HG03066 (cell line): ENCODE measurements around the gene MICAL3.

Experiments used
- ATAC-seq: cut with Tn5 transposase; IDR thresholded peaks from one replicate; pipeline ENCODE4 v1.9.1; 2021; ENCODE audit warnings: low read depth; ENCODE audit not compliant: unreplicated experiment

The MICAL3 gene

GRCh38 chr22:17919276-17920144 is 104.9 kb downstream of the MICAL3 start:
- no peak for ATAC-seq

GRCh38 chr22:17918840-17919239 is 105.5 kb downstream of the MICAL3 start:
- ATAC-seq, result no peak

- no peak for ATAC-seq
Observed at GRCh38 chr22:17917490-17917983, 106.8 kb downstream of the MICAL3 start.

GRCh38 chr22:17916226-17916889 is 108.0 kb downstream of the MICAL3 start:
- ATAC-seq, result no peak

- ATAC-seq, result no peak
Observed at GRCh38 chr22:17915676-17916075, 108.7 kb downstream of the MICAL3 start.

GRCh38 chr22:17915188-17915587 is 109.2 kb downstream of the MICAL3 start:
- ATAC-seq, result no peak

GRCh38 chr22:17914474-17914873 is 109.9 kb downstream of the MICAL3 start:
- no peak for ATAC-seq

GRCh38 chr22:17913801-17914347 is 110.5 kb downstream of the MICAL3 start:
- no peak for ATAC-seq

- no peak for ATAC-seq
Observed at GRCh38 chr22:17912945-17913721, 111.2 kb downstream of the MICAL3 start.

GRCh38 chr22:17911887-17912286 is 112.5 kb downstream of the MICAL3 start:
- no peak for ATAC-seq

- no peak for ATAC-seq
Observed at GRCh38 chr22:17911312-17911705, 113.1 kb downstream of the MICAL3 start.

- no peak for ATAC-seq
Observed at GRCh38 chr22:17910561-17911311, 113.6 kb downstream of the MICAL3 start.

- ATAC-seq, result no peak
Observed at GRCh38 chr22:17907748-17908051, 116.7 kb downstream of the MICAL3 start.

- no peak for ATAC-seq
Observed at GRCh38 chr22:17906978-17907747, 117.2 kb downstream of the MICAL3 start.

GRCh38 chr22:17905445-17905844 is 118.9 kb downstream of the MICAL3 start:
- no peak for ATAC-seq

- ATAC-seq, result no peak
Observed at GRCh38 chr22:17903564-17904295, 120.6 kb downstream of the MICAL3 start.

GRCh38 chr22:17902960-17903359 is 121.4 kb downstream of the MICAL3 start:
- ATAC-seq, result no peak

GRCh38 chr22:17898375-17898774 is 126.0 kb downstream of the MICAL3 start:
- no peak for ATAC-seq

GRCh38 chr22:17897858-17898257 is 126.5 kb downstream of the MICAL3 start:
- ATAC-seq, result no peak
